ENCODE data around the gene FAM174C.

Gene FAM174C

DNA sequence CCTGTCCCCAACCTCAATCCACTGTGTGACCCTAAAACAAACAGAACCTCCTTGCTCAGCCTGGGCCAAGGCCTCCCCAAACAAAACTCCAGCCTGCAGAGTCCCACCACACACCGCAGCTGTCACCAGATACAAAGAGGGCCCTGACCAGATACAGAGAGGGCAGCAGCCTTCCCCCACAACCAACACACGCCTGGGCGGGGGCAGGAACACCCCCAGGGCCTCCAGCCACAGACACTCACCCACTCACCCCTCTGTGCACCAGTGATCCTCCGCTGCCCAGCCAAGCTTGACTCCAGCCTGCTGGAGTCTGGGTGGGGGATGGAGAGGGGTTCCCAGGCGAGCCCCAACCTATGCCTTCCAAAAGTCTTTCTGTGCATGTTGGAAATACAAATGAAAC is 12.1 kb upstream of the FAM174C start:
- no peak for DNase-seq

DNA sequence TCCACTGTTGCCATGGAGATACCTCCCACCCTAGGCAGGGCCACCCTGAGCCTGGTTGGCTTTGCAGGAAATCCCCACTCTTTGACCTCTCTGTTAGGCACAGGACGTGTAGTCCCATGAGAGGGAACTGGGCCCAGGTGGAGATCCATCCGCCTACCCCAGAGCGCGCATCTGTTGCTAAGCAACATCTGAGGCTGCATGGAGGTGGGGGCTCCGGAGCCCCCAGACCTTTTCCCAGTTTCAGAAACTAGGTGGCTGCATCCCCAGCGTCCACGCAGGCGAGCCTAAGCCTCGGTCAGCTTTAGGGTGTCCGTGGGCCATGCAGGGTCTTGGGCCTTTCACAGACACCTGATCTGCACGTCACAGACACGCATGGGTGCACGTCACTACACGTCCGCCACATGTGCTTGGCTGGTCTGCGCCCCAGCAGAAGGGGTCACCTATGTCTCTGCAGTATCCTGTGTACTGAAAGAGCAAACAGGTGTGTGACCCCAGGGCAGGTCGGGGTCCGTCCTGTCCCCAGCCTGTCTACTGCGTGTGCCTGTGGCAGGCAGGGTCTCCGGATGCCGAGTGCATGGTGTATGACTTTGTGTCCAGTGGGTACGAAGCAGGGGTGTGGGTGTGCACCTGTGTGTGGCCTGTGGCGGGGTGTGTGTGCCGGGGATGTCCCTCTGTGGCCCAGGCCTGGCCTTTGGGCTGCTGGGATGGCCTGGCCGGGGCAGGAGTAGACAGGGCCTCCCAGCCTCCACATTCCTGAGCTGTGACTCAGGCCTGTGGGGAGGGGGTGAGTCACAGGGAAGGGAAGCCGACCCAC is 10.3 kb upstream of the FAM174C start:
- DNase-seq: no peak

DNA sequence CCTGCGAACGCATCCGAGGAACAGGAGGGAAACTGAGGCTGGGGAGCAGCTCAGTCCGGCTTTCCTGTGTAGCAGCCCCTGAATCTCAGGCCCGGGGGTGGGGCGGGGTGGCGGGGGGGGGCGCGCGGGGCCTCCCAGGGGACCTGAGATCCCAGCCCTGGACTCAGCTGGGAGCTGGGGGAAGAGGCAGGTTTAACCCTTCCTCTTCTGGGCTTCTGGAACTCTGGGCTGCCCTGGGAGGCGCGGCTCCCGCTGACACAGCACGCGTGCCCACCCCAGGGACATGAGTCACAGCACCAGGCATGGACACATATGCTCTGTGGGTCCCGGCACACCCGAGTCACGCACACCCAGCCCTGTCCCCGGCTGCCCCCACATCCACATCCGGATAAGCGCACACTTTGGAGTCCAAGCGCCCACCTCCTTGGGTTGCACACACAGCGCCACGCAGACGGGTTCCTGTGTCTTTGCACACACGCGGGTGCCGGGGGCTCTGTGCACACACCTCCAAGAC is 9.7 kb upstream of the FAM174C start:
- DNase-seq: peak; percentile 75

DNA sequence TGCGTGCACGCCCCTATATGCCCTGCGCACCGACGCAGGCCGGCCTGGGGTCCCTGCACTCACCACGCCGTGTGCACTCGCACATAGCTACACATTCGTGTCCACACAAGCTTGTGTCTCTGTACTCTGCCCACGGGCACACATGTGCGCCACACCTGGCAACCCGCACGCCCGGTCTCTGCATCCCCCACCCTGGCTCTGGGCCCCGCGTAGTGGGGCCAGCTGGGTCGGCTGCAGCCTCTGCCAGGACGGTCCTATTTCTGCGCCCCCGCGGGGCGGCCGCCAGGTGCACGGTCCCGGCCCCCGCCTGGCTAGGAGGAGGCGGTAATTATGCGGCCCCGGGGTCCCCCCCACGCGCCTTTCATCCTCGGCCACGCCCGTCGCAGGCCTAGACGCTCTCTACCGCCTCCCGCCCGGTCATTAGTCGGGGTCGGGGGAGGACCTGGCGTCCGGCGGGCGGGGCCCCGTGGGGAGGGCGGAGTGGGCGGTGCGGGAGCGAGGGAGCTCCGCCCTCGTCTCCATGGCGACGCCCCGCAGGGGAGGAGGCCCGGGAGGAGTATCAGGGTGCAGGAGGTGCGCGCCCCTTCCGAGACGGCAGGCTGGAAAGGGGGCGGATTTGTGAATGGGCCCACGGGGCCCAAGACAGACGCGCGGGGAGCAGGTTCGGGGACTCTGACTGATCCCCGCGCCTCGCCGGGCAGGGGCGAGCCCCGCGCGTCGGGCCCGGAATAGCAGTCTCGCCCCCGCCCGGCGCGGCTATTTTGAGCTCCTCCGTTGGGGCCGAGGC is 9.0 kb upstream of the FAM174C start:
- DNase-seq: peak; percentile 82

DNA sequence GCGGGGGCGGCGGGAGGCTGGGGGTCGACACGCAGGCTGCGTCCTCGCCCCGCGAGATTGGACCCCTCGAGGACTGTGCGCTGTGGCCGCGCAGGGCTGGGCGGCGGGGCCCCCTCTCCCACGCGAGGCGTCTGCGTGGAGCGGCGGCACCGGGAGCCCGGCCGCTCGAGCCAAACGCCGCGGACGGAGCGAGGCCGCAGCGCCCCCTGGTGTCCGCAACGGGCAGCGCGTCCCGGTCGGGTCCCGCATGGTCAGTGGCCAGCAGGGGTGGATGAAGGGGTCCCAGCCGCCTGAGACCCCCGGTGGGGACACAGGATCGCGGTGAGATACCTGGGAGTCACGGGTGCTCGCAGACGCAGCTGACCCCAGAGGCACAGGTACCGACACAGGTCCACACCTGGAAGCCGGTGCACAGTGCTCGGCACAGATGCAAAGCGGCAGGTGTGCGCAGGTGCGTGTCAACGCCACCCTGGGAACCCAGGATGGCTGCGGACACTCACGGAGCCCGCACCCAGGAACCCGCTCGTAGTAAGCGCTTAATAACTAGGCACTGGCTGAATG is 8.3 kb upstream of the FAM174C start:
- DNase-seq: peak; percentile 62

DNA sequence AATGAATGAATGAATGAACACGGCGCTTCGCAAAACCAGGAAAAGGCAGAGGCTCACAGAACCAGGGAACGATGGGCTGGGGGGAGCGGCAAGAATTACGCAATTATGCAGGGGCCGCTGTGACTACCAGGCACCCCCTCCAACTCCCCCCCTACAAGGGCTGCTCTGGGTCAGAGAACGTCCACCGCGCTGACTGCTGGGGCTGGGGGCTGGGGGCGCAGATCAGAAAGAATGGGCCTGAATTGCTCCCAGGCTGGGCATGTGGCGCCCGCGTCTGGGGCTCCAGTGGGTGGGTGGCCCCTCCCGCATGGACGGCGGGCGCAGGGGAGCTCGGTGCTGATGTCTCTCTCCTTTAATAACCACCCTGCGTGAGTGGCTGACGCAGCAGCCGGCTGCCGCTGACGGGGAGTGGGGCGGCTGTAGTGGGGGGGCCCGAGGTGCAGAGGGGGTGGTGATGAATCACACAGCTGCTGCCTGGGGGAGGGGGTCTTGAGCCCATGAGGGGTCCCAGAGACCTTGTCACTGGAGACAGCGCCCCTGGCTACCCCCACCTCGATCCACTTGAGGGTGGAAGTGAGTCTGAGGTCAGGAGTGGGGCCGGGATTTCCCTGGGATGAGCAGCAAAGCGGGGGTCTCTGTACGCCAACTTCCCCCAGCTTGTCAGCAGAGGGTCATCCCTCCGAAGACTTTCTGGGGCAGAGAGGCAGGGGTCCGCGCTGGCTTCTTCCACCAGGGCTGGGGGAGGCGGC is 7.7 kb upstream of the FAM174C start:
- DNase-seq: no peak

DNA sequence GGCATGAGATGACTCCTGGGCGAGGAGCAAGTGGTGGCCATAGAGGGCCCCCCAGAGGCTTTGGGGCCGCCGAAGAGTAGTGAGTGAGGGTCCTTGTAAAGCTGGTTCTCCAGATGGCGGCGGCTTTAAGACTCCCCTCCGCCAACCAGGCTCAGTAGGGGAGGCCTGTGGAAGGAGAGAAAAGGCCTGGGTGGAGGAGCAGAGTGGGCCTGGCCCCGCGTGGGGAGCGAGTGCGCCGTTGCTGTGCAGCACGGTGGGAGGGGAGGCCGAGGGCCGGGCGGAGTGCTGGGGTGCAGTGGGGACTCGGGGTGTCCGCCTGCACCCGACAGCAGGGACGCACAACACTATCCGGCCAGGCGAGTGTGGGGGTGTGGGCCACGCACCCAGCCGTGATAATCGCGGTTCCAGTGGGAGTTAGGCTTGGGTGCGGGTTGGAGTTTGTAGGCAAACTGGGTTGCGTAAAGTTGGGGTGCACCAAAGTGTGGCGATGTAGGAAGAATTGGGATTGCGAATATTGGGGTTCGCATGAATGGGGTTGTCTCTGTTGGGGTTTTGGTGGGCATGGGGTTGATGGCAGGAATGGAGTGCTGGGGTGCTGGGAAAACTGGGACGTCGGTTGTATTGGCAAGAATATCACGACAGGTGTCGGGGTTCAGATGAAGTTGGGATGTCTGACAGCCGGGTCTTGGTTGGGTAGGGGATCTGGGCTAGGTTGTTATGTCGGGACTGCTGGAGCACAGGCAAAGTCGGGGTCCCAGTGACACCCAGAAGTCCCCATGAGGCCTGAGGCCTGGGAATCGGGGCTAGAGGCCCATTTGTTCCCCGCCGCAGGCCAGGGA is 6.9 kb upstream of the FAM174C start:
- DNase-seq: no peak

DNA sequence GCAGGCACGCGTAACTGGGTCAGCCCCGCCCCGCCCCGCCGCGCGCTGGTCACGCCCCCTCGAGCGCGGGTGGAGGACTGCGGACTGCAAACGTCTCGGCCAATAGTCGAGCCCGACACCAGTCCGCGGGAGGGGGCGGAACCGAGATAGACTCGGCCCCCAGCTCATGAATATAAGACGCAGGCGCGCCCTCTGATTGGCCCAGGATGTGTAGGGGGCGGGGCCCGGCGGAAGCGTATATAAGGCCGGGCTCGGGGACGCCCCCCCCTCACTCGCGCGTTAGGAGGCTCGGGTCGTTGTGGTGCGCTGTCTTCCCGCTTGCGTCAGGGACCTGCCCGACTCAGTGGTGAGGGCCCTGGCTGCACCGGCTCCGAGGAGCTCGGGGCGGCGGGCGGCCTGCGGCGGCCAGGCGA is 6.3 kb upstream of the FAM174C start, which contains the start of gene CIRBP:
Gene CIRBP (plus strand): TSS at position 268 of the 413 bp plus-strand sequence. CDS start 1,602 bp downstream, outside the sequence.
- peak; percentile 100 for DNase-seq

DNA sequence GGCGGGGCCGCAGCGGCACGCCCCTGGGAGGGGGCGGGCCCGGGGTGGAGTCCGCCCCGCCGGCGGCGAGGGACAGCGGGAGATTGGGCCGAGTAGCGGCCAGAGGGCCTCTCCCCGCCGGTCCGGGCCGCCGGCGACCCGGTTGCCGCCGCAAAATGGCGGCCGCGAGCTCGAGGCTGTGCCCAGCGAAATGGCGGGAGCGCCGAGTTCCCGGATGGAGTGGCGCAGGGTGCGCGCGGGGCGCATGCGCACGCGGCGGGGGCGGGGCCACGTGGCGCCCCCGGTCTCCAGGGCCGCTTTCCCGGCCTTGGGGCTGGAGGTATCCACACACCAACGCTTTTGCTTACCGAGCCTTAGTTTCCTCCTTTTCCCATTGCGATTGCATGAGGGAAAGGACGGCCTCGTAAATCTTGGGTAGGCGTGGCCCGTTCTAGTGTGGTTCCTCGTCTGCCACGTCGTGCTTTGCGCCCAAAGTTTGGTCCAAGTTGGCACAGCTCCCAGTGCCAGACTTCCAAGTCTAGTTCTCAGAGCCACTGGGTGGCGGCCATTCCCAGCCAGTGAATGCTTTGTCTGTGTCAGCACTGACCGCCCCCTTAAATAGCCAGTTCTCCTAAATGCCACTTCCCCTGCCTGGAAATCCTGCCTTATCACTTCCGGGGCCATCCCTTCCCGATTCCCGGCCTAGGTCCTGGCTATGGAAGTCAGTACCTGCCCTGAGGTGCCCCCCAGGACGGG is 5.7 kb upstream of the FAM174C start:
- DNase-seq: peak; percentile 87

DNA sequence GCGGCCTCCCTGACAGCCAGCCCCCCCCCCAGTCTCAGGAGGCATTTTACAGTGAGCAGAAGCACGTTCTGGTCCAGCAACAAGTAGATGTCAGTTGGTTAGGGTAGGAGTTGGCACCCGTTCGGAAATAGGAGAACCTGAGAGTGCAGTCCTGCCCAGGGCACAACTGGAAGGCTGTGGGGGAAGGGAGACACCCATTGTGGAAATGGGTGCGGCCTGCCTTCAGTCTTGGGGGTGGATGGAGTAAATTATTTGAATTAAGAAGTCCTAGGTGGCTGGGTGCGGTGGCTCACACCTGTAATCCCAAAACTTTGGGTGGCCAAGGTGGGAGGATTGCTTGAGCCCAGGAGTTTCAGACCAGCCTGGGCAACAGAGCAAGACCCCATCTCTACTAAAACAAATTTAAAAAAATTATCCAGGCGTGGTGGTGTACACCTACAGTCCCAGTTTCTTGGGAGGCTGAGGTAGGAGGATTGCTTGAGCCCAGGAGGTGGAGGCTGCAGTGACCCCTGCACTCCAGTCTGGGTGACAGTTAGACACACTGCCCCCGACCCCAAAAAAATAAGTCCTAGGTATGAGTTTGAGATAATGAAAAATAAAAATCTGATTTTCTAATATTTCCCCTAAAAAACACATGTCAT is 5.0 kb upstream of the FAM174C start:
- peak; percentile 34 for DNase-seq

DNA sequence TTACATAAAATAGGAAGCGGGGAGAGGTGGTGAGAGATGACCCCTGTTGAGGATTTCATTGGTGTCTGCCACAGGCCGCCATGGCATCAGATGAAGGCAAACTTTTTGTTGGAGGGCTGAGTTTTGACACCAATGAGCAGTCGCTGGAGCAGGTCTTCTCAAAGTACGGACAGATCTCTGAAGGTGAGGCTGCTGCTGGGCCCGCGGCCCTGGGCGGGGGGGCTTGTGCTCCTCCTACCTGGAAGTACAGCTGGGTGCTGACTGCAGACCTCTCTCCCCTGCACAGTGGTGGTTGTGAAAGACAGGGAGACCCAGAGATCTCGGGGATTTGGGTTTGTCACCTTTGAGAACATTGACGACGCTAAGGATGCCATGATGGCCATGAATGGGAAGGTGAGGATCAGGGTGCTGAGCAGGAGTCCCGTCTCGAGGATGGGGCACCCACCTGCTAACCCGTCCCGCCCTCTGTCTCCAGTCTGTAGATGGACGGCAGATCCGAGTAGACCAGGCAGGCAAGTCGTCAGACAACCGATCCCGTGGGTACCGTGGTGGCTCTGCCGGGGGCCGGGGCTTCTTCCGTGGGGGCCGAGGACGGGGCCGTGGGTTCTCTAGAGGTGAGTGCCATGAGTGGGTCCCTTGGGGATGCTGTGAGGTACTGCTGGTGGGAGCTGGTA is 4.3 kb upstream of the FAM174C start:
- DNase-seq: no peak

DNA sequence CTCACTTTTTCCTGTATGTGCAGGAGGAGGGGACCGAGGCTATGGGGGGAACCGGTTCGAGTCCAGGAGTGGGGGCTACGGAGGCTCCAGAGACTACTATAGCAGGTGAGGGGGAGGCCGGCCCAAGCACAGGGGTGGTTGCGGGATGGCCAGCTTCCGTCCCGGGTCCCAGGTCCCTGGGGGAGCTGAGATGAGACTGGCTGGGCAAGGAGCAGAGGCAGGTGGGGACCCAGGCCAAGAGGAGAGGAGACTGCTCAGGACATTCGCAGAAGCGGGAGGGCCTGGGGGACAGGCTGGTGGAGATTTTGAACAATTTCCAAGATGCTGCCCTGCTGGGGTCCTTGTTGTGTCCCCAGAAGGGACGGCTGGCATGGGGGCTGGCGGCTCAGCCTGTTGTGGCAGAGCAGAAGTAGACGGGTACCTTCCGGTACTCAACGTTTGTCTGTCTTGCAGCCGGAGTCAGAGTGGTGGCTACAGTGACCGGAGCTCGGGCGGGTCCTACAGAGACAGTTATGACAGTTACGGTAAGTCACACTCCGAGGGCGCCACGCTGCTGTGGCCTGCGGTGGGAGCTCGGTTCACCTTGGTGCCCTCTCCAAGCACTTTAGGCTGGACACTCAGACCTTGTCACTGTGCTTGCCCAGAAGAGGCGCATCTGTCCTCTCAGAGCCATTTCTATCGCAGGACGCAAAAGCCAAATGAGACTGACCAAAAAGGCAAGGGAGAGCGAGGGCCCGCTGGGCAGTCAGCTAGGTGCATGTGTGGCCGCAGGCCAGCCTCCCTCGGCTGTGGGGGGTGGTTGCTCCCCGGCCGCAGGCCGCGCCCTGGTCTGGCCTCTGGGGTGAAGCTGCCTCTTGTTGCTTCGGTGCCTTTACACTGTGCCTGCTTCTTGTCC is 3.6 kb upstream of the FAM174C start:
- no peak for DNase-seq

DNA sequence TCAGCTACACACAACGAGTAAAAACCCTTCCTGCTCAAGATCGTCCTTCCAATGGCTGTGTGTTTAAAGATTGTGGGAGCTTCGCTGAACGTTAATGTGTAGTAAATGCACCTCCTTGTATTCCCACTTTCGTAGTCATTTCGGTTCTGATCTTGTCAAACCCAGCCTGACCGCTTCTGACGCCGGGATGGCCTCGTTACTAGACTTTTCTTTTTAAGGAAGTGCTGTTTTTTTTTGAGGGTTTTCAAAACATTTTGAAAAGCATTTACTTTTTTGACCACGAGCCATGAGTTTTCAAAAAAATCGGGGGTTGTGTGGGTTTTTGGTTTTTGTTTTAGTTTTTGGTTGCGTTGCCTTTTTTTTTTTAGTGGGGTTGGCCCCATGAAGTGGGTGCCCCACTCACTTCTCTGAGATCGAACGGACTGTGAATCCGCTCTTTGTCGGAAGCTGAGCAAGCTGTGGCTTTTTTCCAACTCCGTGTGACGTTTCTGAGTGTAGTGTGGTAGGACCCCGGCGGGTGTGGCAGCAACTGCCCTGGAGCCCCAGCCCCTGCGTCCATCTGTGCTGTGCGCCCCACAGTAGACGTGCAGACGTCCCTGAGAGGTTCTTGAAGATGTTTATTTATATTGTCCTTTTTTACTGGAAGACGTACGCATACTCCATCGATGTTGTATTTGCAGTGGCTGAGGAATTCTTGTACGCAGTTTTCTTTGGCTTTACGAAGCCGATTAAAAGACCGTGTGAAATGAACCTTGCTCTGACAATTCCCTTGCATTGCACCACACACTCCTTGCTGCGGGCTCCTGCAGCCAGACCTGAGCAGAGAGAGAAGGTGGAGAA is 2.7 kb upstream of the FAM174C start:
- peak; percentile 27 for DNase-seq

DNA sequence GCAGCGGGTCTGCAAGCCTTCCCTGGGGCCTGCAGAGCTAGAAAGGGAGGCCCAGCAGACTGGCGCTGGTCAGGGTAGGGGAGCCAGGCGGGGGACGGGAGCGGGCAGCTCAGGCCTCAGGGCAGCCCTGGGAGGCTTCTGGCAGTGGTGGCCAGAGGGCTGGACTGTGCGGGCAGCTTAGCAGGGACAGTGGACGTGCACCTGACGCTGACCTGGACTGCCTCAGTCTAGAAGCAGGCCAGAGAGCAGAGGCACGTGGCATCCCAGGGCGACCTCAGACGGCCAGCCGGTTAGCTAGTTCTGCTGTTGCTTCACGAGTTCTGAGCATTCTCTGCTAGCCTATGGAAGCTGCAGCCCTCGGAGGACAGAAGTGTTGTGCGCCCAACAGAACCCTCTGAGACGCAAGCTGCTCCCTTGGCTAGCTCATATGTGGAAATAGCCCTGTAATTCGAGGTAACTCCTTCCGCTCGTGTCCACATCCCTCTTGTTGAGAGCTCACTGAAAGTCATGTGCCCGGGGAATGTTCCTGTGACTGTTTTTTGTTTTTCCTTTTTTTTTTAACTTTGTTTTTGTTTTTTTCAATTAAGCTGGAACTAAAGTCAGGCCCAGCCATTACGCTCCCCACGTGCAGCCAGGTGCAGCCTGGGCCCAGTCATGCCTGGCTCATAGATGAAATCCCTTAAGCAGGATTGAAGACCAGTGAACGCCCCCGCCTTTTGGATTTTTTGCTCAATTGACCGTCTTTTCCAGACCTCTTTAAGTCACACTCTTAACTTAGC is 1.9 kb upstream of the FAM174C start:
- DNase-seq: peak; percentile 58

DNA sequence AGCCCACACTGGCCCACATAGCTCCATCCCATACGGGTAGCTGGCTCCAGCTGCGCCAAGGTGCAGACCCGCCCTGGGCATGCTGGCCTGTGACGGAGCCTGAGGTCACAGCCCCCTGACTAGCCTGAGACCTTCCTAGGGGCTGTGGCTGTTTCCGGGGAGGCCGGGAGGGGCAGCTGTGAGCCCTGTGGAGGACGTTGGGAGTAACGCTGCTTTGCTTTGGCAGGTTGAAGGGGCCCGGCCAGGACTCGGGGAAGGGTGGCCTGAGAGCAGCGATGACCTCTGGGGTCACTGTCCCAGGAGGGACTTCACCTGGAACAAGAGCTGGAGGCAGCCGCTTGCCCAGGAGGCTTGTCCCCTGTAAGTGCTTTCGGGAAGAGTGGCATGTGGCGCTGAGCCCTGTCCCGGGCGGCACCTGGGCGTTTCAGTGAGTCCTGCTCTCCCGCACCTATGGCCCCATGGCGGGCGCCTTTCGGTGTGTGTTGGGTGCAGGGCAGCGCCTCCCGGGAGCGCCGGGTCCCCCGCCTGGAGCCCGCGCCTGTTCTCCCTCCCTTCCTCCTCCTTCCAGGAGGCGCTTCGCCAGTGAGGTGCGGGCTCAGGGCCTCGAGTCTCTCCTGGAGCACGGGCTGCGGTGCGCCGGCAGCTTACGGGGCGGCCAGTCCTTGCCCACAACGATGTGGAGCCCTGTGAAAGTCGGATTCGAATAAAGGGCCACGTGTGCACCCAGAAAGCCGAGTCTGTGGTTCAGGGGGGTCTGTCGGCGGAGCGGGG is 1.1 kb upstream of the FAM174C start:
- DNase-seq: no peak

DNA sequence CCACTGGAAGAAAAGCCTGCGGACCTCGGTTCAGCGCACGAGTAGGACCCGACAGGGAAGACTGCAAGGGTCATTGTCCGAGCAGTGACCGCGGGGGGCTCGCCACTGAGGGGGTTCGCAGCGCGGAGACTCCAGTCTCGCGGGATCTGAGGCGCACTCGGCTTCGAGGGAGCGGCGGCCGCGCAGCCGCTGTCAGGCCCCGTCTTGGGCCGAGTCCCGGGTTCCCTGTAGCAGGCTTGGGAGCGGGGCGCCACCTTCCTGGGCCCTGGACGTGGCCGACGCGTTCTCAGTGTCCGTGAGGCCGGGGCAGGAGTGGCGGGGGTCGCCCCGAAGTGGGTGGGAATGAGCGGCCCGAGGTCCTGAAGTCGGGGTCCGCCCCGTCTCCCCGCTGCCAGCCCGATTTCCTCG is 474 bp upstream of the FAM174C start:
- no peak for DNase-seq
